GM18868 (cell line): Measurements from ENCODE around the gene PTPRD.
"Not testable (repeated sequence)": the region's sequence is repeated elsewhere in the genome, so short reads cannot be mapped to it uniquely, and the experiment has no call there.

ENCODE experiments used
- ATAC-seq: cut with Tn5 transposase; IDR thresholded peaks from one replicate; pipeline ENCODE4 v1.9.1; 2021; ENCODE audit warnings: mild to moderate bottlenecking, moderate library complexity; ENCODE audit not compliant: unreplicated experiment

PTPRD gene

DNA sequence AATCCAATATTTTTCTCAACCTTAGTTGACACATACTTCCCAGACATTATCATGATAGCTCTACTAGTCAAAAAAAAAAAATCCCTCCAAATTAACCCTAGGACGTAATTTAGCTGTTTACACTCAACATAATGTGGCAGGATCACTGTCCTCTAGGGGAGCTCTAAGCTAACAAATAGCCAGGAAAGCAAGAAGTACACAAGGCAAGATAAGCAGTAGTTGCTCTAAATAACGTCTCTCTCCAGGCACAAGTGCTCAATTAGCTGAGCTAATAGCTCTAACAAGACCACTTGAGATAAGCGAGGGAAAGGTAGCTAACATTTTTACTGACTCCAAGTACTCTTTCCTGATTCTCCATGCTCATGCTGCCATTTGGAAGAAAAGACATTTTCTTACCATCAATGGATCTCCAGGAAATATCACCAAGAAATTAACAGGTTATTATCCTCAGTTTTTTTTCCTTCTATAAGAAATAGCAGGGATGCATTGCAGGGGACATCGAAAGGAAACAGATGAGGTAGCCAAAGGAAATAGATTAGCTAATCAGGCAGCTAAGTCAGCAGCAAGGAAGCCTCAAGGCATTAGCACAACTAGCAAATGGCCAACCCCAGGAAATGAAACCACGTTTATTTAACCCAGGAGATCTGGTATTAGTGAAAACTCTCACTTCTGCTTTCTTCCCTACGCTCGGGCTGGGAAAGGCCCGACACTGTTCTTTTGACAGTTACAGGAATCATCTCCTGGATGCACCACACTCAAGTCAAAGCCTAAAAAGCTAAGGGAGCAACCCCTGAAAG is 614.1 kb downstream of the PTPRD start:
- peak; percentile 78 for ATAC-seq

DNA sequence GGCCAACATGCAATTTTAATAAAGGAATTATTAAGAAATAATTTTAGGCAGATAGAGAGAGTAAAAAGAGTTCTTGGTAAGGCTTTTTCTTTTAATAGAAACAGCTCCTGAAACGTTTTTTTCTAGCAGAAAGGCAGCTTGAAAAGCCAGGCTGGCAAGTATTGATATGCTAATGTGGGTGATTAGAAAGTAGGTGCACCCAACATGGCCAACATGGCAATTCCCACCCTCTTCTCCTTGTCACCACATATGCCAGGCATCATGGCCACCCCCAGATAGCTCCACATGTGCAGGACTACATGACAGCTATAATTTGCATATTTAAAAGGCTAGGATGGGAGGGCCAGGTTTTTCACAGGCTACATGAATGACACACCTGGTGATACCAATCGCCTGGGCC is 615.2 kb downstream of the PTPRD start:
- no peak for ATAC-seq

DNA sequence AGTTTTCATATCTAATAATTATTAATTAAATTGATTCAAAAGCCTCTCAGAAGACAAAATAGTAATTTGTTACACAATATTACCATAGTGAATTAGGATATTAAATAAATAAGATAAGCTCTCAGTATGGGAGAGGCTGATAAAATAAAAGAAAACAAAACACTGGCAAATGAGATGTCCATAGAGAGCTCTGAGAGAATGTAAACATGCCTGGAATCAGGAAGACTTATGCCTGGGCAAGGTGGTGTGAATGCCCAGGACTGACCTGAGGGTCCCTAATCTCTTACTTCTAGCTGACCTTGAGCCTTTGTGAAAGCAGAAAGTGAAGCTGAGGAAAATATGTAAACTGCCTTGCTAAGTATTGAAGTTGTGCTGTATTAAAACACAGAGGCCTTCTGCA is 616.5 kb downstream of the PTPRD start:
- no peak for ATAC-seq

DNA sequence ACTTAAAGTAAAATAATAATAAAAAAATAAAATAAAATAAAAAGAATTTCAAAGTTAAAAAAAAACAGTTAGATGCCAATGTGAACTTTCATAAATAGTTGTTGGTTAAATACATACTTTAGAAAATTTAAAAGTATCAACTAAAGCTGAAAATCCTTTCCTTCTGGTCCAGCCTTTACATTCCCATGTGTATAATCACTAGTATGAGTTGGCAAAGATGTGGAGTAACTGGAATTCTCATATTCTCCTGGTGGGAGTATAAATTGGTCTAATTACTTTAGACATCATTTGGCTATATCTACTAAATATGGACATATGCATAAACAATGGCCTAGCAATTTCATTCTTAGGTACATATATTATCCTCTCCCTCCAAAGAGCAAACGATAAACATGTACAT is 619.9 kb downstream of the PTPRD start:
- ATAC-seq: no peak

DNA sequence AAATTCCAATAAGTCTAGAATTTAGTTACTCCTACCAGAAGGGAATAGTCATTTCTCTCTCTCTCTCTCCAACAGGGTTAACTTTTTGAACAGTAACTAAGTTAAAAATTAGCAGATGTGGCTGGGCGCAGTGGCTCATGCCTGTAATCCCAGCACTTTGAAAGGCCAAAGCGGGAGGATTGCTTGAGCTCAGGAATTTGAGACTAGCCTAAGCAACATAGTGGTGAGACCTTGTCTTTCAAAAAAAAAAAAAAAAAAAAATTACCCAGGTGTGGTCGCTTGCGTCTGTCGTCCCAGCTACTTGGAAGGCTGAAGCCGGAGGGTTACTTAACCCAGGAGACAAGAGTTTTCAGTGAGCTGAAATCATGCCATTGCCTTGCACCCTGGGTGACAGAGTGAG is 639.7 kb downstream of the PTPRD start:
- ATAC-seq: no peak

DNA sequence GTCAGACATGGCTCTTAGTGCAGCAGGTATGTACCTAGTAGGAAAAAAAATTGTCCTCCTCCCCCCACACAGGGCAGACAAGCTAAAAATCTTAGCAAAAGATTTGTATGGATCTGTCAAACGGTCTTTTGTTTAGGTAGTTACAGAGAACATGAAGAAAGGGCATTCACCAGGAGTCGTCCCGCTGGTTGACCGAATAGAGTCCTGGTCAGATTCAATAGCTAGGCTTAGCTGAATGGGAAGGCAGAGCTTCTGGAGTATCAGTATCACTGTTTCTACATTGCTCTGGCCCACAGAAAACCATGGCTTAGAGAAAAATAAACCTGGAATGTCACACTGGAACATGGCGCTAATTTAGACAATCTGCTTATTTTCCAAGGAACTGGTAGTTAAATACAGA is 642.3 kb downstream of the PTPRD start:
- ATAC-seq: no peak

DNA sequence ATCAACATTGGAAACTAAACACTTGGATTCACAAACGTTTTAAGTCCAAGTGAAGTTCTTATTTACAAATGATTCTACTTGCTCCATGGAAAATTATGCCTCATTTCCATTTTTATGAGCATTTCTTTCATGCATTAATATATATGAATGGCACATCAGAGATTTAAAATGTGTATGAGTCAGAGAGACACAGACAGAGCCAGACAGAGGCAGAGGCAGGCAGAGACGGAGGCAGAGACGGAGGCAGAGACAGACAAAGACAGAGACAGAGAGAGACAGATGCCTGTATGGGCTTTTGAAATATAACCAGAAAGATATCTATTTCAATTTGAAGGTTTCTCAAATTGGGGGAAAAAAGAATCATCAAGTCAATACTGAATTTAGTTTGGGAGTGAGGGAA is 649.0 kb downstream of the PTPRD start:
- no peak for ATAC-seq

DNA sequence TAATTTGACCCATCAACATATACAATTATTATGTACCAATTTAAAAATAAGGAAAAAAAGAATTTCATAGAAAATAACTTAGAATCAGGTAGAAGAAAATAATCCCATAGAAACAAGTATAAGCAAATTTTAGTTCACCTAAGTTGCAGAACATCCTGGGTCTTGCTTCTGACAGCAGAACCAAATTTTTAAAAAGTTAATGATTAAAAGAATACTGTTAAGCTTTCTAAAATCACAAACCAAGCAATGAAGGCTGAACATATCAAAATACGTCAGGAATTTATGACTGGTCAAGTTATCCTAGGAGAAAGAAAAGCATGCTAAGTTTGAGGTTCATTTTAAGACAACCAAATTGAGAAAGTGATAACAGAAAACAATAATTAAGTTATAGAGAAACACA is 650.9 kb downstream of the PTPRD start:
- no peak for ATAC-seq

DNA sequence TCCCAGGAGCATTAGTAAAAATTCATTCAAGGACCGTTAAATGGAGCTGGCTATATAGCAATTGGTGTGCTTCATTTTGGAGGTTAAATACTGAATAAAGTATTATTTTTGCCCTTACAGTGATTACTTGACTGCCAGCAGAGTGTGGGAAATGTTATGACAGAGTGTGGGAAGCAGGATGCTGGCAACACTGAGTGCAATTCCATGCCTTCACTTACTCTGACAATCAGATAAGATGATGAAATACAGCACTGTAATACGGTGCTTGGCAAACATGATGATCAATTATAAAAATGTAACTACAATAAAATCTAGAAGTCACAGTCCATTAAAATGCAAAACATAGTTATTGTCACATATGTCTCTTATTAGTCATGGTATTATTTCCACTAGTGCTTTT is 651.3 kb downstream of the PTPRD start:
- no peak for ATAC-seq

DNA sequence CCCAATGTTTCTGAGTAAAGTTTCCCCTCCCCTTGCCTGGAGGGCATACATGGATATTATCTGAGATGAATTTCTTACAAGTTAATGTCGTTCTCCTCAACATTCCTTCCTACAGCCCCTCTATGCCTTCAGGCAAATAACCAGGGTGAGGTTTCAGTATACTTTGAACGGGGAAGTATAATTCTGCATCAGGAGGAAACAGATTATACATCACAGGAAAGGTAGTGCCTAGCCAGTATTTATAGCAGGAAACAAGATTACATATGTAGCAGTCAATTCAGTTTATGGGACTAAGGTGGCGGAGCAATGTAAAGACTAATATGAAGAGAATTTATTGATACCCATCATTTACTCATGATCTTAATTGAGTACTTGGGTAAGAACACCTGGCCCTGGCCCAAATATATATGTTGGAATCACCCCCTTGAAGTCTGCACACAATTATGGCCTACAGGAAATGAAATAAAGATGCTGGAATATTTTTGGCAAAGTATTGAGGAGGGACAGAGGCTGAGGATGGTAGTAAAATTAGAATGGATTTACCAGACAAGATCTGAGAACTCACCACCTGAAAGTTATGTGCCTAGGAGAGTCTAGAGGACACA is 661.1 kb downstream of the PTPRD start:
- no peak for ATAC-seq

DNA sequence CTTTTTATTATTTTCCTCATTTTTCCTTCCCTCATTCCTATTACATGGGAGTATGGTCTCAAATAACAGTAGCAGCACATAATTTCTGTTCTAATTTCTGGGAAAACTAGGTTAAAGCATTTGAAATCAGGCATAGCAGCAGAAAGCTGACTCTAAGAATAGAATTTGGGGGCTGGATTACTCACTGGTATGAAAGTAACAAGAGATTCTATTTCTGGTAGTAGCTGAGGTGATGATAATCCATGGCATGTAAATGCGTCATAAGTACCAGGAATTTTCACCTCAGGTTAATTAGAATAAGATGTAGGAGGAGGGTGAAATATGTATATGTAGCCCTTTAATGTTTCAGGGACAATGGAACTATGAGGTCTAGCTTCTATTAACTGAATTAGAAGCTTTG is 662.0 kb downstream of the PTPRD start:
- no peak for ATAC-seq

DNA sequence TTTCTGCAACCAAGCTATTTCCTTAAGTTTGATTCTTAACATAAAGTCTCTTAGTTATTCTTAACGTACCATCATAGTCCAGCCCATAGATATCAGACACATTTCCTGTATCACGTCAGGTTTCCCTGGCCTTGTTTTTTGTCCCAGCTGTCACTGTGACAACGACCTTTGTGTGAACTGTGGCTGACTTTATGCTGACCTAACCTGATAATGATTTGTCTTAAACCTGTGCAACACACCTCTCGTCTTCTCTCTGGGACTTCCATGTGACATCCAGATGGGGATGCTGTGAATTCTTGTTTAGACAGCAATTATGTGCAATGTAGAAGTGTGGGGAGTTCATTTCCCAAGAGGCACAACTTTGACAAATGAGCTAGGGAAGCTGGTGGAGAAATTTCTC is 662.8 kb downstream of the PTPRD start:
- no peak for ATAC-seq

DNA sequence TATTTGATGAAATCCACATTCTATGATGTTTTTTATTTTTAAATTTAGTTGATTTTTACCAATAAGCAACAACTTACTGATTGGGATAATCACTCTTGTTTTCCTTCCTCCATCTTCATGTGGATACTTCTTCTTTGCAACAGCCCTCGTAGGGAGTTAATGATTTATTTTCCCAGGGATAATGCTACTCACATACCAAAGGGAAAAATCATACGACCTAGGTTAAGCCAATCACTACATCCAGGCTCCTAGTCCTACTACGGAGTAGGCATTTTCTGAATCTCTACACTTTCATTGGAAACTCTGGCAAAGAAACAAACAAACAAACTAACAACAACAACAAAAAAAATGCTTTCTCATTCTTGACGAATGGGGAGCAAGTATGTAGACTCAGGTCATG is 663.4 kb downstream of the PTPRD start:
- ATAC-seq: no peak

DNA sequence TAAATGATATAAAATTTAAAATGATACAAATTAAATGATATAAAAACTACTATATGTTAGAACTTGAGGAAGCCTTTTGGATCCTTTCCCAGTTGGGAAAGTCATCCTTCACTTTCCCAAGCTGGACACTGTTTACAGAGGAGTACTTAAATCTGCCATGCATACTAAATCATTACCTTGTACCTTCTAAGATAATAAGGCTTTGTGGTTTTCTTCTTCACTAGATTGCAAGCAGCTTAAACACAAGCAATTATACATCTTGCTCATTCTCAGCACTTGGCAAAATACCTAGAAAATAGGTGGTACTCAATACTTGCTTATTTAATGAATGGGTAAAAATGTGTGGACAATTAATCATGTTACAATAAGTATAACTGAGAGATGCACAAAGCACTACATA is 666.8 kb downstream of the PTPRD start:
- no peak for ATAC-seq

DNA sequence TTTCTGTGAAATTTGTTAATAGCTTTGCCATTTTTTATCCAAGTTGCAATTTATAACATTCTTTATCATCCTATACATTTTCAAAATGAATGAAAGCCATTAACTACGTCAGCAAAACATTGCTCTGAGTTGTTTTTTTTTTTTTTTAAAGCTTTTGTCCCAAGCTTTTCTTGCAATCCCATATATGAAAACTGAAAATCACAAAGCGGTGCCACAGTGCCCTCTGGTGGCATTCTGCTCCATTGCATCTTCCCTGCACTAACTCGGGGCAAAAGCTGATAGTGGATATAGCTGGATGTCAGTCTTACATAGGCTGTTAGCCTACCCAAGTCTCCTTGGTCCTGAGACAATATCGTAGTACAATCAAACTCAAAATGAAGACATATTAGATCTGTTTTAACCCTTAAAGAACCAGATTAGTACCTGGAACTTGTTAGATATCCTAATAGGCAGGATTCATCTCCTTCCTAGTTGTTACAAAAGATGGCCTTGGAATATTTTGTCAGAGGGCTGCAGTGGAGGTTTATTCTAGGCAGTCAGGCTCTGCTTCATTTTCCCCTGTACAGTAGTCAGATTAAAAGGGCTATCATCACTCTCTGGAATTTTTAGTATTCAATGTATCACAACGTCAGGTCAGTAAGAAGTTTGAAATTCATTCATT is 669.9 kb downstream of the PTPRD start:
- ATAC-seq: peak; percentile 88

DNA sequence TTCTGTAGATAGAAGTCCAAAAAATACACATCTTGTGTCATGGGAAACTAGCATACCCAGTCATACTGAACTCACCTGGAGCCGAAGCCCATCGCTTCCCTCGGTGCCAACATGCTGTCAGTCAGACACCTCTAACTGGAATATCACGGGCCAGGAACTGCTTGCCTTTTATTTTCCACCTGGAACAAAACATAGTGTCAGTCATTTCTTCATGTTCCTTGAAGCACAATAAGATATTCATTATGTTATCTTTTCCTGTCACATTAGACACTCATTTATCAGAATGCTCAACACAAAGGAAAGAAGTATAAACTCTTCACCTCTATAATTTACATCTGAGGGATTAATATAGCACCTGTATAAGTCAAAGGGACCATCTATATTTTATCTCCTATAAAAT is 674.4 kb downstream of the PTPRD start:
- ATAC-seq: no peak

DNA sequence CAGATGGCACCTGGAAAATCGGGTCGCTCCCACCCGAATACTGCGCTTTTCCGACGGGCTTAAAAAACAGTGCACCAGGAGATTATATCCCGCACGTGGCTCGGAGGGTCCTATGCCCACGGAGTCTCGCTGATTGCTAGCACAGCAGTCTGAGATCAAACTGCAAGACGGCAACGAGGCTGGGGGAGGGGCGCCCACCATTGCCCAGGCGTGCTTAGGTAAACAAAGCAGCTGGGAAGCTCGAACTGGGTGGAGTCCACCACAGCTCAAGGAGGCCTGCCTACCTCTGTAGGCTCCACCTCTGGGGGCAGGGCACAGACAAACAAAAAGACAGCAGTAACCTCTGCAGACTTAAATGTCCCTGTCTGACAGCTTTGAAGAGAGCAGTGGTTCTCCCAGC is 681.3 kb downstream of the PTPRD start:
- not testable (repeated sequence) for ATAC-seq

DNA sequence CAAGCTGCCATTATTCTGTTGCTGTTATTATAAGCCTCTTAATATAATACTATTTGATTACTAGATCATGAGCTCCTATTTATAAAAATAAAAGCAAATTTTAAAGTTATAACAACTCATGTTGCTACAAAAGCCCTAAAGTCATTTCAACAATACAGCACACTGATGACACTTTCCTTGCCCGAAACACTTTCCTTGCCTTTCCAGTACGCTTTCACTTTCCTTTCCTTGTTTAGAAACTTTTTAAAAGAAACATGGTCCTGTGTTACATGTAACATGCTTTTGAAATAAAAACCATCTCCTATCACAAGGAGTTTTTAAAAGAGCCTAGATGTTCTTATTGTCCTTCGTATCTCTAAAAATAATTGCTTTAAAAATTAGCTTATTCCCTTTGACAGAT is 688.4 kb downstream of the PTPRD start:
- peak; percentile 88 for ATAC-seq

DNA sequence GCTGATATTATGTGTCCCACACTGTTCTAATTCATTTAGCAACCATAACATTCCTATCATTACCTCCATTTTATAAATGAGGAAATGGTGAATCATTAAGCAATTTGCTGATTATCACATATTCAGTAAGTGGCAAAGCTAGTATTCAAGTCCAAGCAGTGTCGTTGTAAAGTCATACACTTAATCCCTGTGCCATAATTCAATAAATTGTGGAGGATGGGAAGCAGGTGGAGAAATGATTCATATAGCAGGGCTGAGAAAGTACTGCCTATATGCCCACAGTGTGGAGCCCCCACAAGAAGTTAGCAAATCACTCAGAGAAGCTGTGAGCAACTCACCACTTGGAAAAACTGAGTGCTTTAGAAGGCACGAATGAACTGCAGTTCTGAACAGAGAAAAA is 691.0 kb downstream of the PTPRD start:
- no peak for ATAC-seq

DNA sequence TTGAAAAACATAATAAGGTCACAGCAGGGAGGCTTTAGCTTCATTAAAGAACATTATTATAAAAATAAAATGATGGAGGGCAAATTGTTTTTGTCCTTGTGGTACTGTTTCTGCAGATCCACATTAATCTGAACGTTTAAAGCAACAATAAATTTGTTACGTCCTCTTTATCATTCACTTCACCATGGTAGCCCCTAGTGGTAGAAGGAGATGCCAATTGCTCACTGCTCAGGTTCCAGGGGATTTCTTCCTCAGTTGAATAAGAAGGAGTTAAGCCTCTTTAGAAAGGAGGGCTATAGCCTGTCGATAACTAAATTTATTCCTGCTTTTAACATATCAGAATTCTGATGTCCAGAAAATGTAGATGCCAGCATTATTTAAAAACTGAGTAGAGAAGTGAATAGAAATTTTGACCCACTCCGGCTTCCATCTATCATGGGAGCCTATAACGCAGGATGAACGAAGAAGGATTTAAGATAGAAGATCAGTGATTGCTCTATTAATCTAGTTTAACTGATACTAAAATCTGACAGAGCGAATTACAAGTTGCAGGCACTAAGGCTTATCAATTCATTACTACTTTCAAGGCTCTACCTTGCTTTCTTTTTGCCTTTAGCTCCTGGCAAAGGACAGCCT is 692.3 kb downstream of the PTPRD start:
- peak; percentile 44 for ATAC-seq

DNA sequence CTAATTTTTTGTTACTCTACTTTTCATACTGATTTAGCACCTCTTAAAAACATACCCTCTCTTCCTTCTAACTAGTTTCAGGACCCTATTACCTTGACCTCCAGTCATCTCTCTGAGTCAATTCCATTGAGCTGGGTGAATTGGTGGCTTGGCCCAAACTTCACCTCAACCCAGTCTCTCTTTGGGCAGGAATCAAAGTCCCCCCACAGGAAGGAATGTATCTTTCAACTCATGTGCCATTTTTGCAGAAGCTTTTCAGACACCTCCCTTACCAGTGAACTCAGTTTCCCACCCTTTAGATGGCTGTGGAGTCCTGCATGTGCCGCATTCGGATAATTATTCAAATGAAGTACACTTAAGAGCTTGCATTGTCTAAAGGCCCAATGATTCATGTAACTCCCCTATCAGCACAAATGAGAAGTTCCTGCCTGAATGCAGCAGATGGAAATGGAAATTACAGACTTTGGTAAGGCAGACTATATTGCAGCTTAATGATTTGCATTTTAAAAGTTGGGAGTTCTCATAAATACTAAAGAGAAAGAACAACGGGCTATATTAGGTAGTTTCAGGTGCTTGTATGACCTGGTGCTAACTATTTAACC is 693.5 kb downstream of the PTPRD start:
- ATAC-seq: no peak
